SK-N-SH (cell line): ENCODE data around the gene RET.

ENCODE experiments used
- REST ChIP-seq: IDR thresholded peaks from 2 replicates; pipeline ENCODE4 v1.6.1; 2012; ENCODE audit warnings: mild to moderate bottlenecking, low read depth, low read length, moderate library complexity
- USF2 ChIP-seq: fragments of 150-350 bp; IDR thresholded peaks from 2 replicates; pipeline ENCODE4 v1.6.1; 2017; ENCODE audit warnings: antibody characterized with exemption, low read length, low read depth, borderline replicate concordance
- YY1 ChIP-seq: IDR thresholded peaks from 2 replicates; pipeline ENCODE4 v1.4.0; 2012; ENCODE audit warnings: low read depth, mild to moderate bottlenecking
- TF ChIP-seq, protein P1 (sequence below): fragments of 200-600 bp; sonication (generic); IDR thresholded peaks from 2 replicates; pipeline ENCODE4 v1.6.1; 2017; ENCODE audit warnings: antibody characterized with exemption, mild to moderate bottlenecking, moderate library complexity

- TF ChIP-seq, protein P1, sequence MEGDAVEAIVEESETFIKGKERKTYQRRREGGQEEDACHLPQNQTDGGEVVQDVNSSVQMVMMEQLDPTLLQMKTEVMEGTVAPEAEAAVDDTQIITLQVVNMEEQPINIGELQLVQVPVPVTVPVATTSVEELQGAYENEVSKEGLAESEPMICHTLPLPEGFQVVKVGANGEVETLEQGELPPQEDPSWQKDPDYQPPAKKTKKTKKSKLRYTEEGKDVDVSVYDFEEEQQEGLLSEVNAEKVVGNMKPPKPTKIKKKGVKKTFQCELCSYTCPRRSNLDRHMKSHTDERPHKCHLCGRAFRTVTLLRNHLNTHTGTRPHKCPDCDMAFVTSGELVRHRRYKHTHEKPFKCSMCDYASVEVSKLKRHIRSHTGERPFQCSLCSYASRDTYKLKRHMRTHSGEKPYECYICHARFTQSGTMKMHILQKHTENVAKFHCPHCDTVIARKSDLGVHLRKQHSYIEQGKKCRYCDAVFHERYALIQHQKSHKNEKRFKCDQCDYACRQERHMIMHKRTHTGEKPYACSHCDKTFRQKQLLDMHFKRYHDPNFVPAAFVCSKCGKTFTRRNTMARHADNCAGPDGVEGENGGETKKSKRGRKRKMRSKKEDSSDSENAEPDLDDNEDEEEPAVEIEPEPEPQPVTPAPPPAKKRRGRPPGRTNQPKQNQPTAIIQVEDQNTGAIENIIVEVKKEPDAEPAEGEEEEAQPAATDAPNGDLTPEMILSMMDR, result no peak
- TF ChIP-seq YY1, result no peak
- no peak for TF ChIP-seq USF2
- TF ChIP-seq REST, result no peak
Observed at GRCh38 chr10:43102063-43102828, 25.4 kb downstream of the RET start.
